Mammary epithelial cell (primary cell): ENCODE measurements around the gene TIE1.

Experiments
- EZH2 ChIP-seq: IDR thresholded peaks from 2 replicates; pipeline ENCODE4 v1.6.1; 2012; ENCODE audit warnings: low read length, inconsistent platforms, borderline replicate concordance
- TF ChIP-seq, protein P1 (sequence below), 2 donors: IDR thresholded peaks in 1 of 2; conservative IDR thresholded peaks in 1 of 2; 2 replicates each; pipeline ENCODE4 v1.5.1; 2011 to 2012; ENCODE audit warnings: inconsistent platforms in 2 of 2, low read length in 2 of 2, mild to moderate bottlenecking in 2 of 2, control low read depth in 1 of 2, low read depth in 1 of 2; ENCODE audit not compliant: insufficient read depth in 1 of 2; ENCODE audit errors: extremely low read depth in 1 of 2

DNA sequence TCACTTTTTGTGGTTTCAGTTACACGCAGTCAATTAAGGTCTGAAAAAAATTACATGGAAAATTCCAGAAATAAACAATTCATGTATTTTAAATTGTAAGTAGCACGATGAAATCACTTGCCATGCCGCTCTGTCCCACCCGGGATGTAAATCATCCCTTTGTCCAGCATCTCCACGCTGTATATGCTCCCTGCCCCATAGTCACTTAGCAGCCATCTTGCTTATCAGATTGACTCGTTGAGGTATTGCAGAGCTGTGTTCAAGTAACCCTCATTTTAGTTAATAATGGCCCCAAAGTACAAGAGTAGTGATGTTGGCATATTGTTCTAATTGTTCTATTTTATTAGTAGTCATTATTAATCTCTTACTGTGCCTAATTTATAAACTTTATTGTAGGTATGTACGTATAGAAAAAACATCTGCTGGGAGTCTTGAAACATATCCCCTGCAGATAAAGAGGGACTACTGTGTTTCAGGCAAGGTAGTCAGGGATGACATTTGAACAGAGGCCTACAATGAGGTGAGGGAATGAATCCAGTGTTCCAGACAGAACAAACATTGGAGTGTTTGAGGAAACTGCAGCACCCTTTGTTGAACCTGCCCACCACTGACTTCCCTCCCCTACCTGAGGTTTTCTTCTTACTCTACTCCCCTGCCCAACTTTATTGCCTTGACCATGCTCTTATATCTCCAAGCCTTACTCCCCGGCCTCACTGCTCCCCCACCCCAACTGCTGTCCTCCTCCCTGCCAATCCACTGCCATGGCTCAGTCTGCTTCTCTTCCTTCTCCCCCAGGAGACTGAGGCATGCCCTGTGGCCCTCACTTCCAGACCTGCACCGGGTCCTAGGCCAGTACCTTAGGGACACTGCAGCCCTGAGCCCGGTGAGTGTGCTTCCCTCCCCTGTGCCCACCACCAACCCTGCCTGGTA is 50.9 kb downstream of the TIE1 start:
- TF ChIP-seq, protein P1, sequence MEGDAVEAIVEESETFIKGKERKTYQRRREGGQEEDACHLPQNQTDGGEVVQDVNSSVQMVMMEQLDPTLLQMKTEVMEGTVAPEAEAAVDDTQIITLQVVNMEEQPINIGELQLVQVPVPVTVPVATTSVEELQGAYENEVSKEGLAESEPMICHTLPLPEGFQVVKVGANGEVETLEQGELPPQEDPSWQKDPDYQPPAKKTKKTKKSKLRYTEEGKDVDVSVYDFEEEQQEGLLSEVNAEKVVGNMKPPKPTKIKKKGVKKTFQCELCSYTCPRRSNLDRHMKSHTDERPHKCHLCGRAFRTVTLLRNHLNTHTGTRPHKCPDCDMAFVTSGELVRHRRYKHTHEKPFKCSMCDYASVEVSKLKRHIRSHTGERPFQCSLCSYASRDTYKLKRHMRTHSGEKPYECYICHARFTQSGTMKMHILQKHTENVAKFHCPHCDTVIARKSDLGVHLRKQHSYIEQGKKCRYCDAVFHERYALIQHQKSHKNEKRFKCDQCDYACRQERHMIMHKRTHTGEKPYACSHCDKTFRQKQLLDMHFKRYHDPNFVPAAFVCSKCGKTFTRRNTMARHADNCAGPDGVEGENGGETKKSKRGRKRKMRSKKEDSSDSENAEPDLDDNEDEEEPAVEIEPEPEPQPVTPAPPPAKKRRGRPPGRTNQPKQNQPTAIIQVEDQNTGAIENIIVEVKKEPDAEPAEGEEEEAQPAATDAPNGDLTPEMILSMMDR (conservative IDR thresholded peaks at IDR 0.05 in 1 of 2, IDR thresholded peaks at IDR 0.05 in 1 of 2; ENCODE audit: extremely low read depth in 1 of 2, insufficient read depth in 1 of 2, low read depth in 1 of 2, low read length in 2 of 2): no peak
- no peak for TF ChIP-seq EZH2
